ENCODE measurements around the gene CCL4L2. TPM values are rescaled to one million over a fixed set of nuclear protein-coding genes. Genes with fewer than 3 reads are reported as not detected.
"Not testable (repeated sequence)": the region's sequence is repeated elsewhere in the genome, so short reads cannot be mapped to it uniquely, and the experiment has no call there.

Gene CCL4L2
- total and polyA plus RNA-seq, 2 donors (not counting 3 experiments of a cell fraction or from before 2014, with no cell fraction given), result not detected

GRCh38 chr17:36205637-36206485 is 5.0 kb upstream of the CCL4L2 start:
- Histone ChIP-seq H3K4me3 (replicated peaks in 1 of 3; ENCODE audit: insufficient read depth in 1 of 3, low read depth in 1 of 3, low read length in 3 of 3) (no peak overlapping the region), H3K9me1 (replicated peaks; ENCODE audit: control insufficient read depth, extremely low read depth, insufficient read depth, low read length) (no peaks in the 10 kb centered on the region), H3K36me3 (ENCODE audit: control insufficient read depth in 2 of 2, extremely low read depth in 1 of 2, insufficient read depth in 2 of 2, low read length in 2 of 2) (no peaks in the 10 kb centered on the region), H4K20me1 (replicated peaks; ENCODE audit: control insufficient read depth, extremely low read depth, insufficient read depth, low read length) (no peaks in the 10 kb centered on the region), H3K27me3 (ENCODE audit: control insufficient read depth in 2 of 2, insufficient read depth in 2 of 2, low read length in 2 of 2) (peaks cover 0 to 2% of the 10 kb centered on the region in 2 experiments), H3K9ac (replicated peaks; ENCODE audit: extremely low read depth, insufficient read depth, low read length) (no peak overlapping the region), H3K79me2 (ENCODE audit: control insufficient read depth, insufficient read depth, low read length) (no peaks in the 10 kb centered on the region), H3K4me1 (ENCODE audit: control insufficient read depth, extremely low read depth, insufficient read depth, low read length) (no peaks in the 10 kb centered on the region), H3K9me3 (replicated peaks; ENCODE audit: control insufficient read depth, insufficient read depth, low read length) (no peaks in the 10 kb centered on the region), H3K27ac (ENCODE audit: insufficient read depth, low read depth, low read length) (no peak overlapping the region), H2AFZ (ENCODE audit: low read depth, low read length) (no peak overlapping the region), H3K4me2 (ENCODE audit: insufficient read depth, low read length) (no peak overlapping the region)
- BruUV-seq (replicated peaks), result no TSS peak
- no peak for TF ChIP-seq CTCF (IDR thresholded peaks at IDR 0.05; ENCODE audit: extremely low read depth in 1 of 2, insufficient read depth in 1 of 2, low read depth in 1 of 2, low read length in 2 of 2)
- no peak for TF ChIP-seq GATA2 (IDR thresholded peaks at IDR 0.05; ENCODE audit: insufficient read depth, insufficient read length, low read depth, low read length)
- no peak for TF ChIP-seq MAX (IDR thresholded peaks at IDR 0.05; ENCODE audit: insufficient read depth, insufficient read length)
- no peak for TF ChIP-seq POLR2A (IDR thresholded peaks at IDR 0.05; ENCODE audit: low read depth, low read length)
- no peak for TF ChIP-seq POLR2AphosphoS5 (IDR thresholded peaks at IDR 0.05; ENCODE audit: insufficient read depth, low read depth, low read length)
- TF ChIP-seq JUN (IDR thresholded peaks at IDR 0.05; ENCODE audit: borderline replicate concordance, insufficient read depth, insufficient read length, low read depth), result no peak
- TF ChIP-seq FOS (IDR thresholded peaks at IDR 0.05; ENCODE audit: borderline replicate concordance, insufficient read depth, low read length), result no peak
- no peak for TF ChIP-seq EZH2 (IDR thresholded peaks at IDR 0.05; ENCODE audit: borderline replicate concordance, low read depth, low read length, severe bottlenecking)
- no peak for TF ChIP-seq MYC (IDR thresholded peaks at IDR 0.05; ENCODE audit: low read depth, low read length)
- ChIA-PET POLR2A (no interaction called here), CTCF (no interaction called here)
- DNase-seq (ENCODE audit: low read depth, low spot score) (no peak), FAIRE-seq (no peak)
- dilution Hi-C loops (cut with MboI; ENCODE audit: extremely low pct_ligation_motif_present, low sequenced_read_pairs) (no loop called here), intact Hi-C loops (cut with micrococcal nuclease) (no loop called here)

- dilution Hi-C loops (cut with MboI; ENCODE audit: extremely low pct_ligation_motif_present, low sequenced_read_pairs); intact Hi-C loops (cut with micrococcal nuclease); H3K4me1 ChIP-seq (ENCODE audit: control insufficient read depth, extremely low read depth, insufficient read depth, low read length); H3K36me3 ChIP-seq (ENCODE audit: control insufficient read depth in 2 of 2, extremely low read depth in 1 of 2, insufficient read depth in 2 of 2, low read length in 2 of 2); H3K4me2 ChIP-seq (ENCODE audit: insufficient read depth, low read length); BruUV-seq (replicated peaks); H2AFZ ChIP-seq (ENCODE audit: low read depth, low read length); H3K9me3 ChIP-seq (replicated peaks; ENCODE audit: control insufficient read depth, insufficient read depth, low read length); CTCF ChIA-PET; H3K4me3 ChIP-seq (replicated peaks in 1 of 3; ENCODE audit: insufficient read depth in 1 of 3, low read depth in 1 of 3, low read length in 3 of 3); FAIRE-seq; POLR2A ChIA-PET; H3K9me1 ChIP-seq (replicated peaks; ENCODE audit: control insufficient read depth, extremely low read depth, insufficient read depth, low read length); H3K9ac ChIP-seq (replicated peaks; ENCODE audit: extremely low read depth, insufficient read depth, low read length); H4K20me1 ChIP-seq (replicated peaks; ENCODE audit: control insufficient read depth, extremely low read depth, insufficient read depth, low read length); H3K79me2 ChIP-seq (ENCODE audit: control insufficient read depth, insufficient read depth, low read length); DNase-seq (ENCODE audit: low read depth, low spot score); H3K27me3 ChIP-seq (ENCODE audit: control insufficient read depth in 2 of 2, insufficient read depth in 2 of 2, low read length in 2 of 2); H3K27ac ChIP-seq (ENCODE audit: insufficient read depth, low read depth, low read length): not testable (repeated sequence)
Observed at GRCh38 chr17:36206486-36206821, 4.4 kb upstream of the CCL4L2 start.

- dilution Hi-C loops (cut with MboI; ENCODE audit: extremely low pct_ligation_motif_present, low sequenced_read_pairs), result not testable (repeated sequence)
Observed at GRCh38 chr17:36207383-36207782, 3.5 kb upstream of the CCL4L2 start.

More at GRCh38 chr17:36207383-36207782, 3.5 kb upstream of the CCL4L2 start:
- H4K20me1 ChIP-seq (replicated peaks; ENCODE audit: control insufficient read depth, extremely low read depth, insufficient read depth, low read length); H3K4me3 ChIP-seq (replicated peaks in 1 of 3; ENCODE audit: insufficient read depth in 1 of 3, low read depth in 1 of 3, low read length in 3 of 3); H3K9ac ChIP-seq (replicated peaks; ENCODE audit: extremely low read depth, insufficient read depth, low read length); H3K36me3 ChIP-seq (ENCODE audit: control insufficient read depth in 2 of 2, extremely low read depth in 1 of 2, insufficient read depth in 2 of 2, low read length in 2 of 2); H3K9me3 ChIP-seq (replicated peaks; ENCODE audit: control insufficient read depth, insufficient read depth, low read length); H2AFZ ChIP-seq (ENCODE audit: low read depth, low read length); H3K27me3 ChIP-seq (ENCODE audit: control insufficient read depth in 2 of 2, insufficient read depth in 2 of 2, low read length in 2 of 2); H3K79me2 ChIP-seq (ENCODE audit: control insufficient read depth, insufficient read depth, low read length); POLR2A ChIA-PET; FAIRE-seq; BruUV-seq (replicated peaks); H3K4me1 ChIP-seq (ENCODE audit: control insufficient read depth, extremely low read depth, insufficient read depth, low read length); H3K27ac ChIP-seq (ENCODE audit: insufficient read depth, low read depth, low read length); intact Hi-C loops (cut with micrococcal nuclease); H3K4me2 ChIP-seq (ENCODE audit: insufficient read depth, low read length); H3K9me1 ChIP-seq (replicated peaks; ENCODE audit: control insufficient read depth, extremely low read depth, insufficient read depth, low read length); DNase-seq (ENCODE audit: low read depth, low spot score); CTCF ChIA-PET: not testable (repeated sequence)

Measured in endothelial cell of umbilical vein (primary cell).